NCI-H2081 (cell line): ENCODE results near the gene KDM1A.
A peak's percentile ranks its signal among the peaks of the same experiment; 100 is the strongest.

Experiments
- DNase-seq, 2 experiments: peaks; one replicate each; lab custom pipeline; 2025; lab: John Stamatoyannopoulos, UW

The KDM1A gene

GRCh38 chr1:23069675-23070074, 50.4 kb downstream of the KDM1A start:
- no peak for DNase-seq

GRCh38 chr1:23074012-23074411, 54.7 kb downstream of the KDM1A start:
- DNase-seq = no peak

DNA sequence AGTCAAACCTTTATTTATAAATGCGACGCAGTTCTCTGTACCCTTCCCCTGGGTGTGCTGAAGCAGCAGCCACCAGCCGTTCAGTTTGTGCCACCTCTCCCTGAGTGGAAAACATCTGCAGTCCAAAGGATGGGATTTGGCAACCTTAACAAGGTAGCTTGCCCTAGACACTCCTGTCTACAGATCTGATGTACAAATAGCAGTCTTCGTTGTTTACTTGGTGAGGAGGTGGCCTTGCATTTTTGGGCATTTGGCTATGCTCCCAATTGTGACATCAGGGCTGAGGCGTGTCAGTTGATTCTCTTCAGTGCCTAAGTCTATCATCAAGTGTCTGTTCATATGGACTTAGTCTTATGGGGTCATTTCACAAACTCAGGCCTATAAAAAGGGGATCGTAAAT, 59.8 kb downstream of the KDM1A start:
- DNase-seq = no peak

DNA sequence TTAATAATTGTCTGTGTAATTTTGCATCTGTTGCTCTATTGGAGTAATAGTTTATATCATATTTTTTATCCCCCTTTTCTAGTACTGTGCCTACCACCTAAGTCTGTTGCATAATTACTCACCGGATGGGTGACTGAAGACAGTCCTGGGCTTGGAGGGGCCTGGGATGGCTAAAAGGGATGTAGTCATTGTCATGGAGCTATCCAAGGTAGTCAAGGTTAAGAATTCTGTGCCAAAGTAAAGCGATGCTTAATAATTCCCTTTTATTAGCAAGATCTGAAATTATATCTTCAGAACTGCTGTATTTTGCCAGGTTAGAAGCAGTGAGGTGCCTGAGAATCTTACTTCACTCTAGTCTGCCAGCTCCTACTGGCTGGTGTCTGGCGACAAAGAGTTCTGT, 61.6 kb downstream of the KDM1A start:
- DNase-seq = no peak

- no peak for DNase-seq
These were observed 62.1 kb downstream of the KDM1A start for GRCh38 chr1:23081376-23081775.

GRCh38 chr1:23083714-23084480, 64.6 kb downstream of the KDM1A start:
- no peak for DNase-seq

GRCh38 chr1:23084880-23085279, 65.6 kb downstream of the KDM1A start:
- DNase-seq = no peak

GRCh38 chr1:23085696-23086095, 66.4 kb downstream of the KDM1A start:
- no peak for DNase-seq

DNA sequence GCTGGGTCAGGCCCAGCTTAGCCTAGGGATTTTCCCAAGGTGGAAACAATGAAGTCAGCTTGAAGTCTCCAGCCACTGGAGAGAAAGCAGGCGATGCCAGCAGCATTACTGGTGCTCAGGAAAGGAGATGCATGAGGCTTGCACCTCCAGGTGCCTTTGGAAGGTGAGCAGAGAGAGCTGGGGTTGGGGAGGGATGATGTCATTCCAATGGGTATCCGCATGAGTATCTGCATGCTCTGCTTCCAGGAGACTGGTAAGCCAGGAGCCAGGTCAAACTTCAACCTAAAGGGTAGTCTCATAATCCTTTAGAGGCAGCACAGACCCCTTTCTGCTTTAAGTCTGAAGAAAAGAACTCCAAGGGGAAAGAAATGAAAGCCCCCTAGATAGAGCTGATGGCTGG, 68.8 kb downstream of the KDM1A start:
- DNase-seq = no peak

GRCh38 chr1:23090056-23090455, 70.8 kb downstream of the KDM1A start:
- no peak for DNase-seq

DNA sequence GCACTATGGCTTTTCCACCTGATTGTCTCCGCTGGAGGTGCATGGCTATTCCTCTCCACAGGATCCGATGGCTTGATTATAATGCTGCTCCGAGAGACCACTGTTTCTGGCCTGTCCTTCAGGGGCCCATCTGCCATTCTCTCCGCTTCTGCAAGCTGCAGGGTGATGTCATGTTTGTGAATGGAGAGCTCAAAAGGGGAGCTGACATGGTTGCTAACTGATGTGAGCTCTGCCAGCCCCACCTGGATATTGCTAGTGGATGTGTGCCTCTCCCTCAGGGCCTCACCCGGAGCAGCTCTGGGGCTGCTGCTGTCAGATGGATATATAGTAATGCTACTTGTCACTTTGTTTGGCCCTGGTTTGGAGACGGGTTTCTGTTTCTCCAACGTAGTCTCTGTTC, 72.3 kb downstream of the KDM1A start:
- DNase-seq = no peak

- no peak for DNase-seq
These were observed 73.2 kb downstream of the KDM1A start for GRCh38 chr1:23092447-23092846.

- no peak for DNase-seq
These were observed 78.0 kb downstream of the KDM1A start for GRCh38 chr1:23097316-23097715.

DNA sequence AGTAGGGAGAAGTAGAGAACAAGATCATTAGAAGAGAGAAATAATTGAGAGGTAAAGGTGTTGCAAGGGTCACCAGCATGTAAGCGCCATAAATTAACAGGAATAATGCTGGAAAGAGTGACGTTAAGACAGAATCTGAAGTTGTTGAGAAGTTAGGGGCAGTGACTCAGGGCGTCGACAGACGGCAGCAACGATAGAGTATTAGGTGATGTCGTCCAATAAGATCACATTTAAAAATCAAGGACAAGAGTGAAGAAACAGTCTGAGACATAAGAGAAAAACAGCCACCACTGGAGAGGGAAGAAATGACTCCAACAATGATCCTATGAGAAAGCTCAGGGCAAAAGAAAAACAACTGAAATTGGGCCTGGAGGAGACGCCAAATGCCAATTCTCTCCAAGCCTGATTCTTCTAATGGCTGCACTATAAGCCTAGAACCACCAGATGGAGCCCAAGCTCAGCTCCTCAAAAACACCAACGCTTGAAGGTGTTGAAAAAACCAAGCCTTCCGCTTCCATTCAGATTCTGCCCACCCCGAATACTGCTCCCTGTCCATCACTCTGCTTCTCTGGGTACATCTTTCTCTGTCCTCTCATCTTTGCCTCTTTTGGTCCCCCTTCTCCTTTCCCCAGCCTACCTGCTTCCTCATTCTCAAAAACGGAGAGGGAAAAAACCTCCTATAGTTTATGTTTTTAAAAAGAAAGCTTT, 79.3 kb downstream of the KDM1A start:
- DNase-seq = peak; percentile 66 to 75

DNA sequence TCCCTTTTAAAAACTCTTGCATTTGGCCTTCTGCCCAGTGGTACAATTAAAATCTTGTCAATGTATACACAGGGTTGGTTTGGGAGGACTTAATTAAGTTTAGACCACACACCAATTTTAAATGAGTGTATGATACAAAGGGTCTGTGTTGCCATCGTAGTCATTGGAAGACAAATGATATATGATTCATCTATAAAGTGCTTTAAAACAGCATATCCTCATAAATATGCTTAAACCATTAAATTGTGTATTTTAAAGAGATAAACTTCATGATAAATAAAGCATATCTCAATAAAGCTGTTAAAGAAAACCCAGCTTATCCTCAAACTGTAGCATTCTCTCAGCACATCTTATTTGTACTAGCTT, 79.9 kb downstream of the KDM1A start:
- peak in 1 of 2 experiments; percentile 40 for DNase-seq

GRCh38 chr1:23100074-23100748, 80.9 kb downstream of the KDM1A start:
- DNase-seq = no peak

DNA sequence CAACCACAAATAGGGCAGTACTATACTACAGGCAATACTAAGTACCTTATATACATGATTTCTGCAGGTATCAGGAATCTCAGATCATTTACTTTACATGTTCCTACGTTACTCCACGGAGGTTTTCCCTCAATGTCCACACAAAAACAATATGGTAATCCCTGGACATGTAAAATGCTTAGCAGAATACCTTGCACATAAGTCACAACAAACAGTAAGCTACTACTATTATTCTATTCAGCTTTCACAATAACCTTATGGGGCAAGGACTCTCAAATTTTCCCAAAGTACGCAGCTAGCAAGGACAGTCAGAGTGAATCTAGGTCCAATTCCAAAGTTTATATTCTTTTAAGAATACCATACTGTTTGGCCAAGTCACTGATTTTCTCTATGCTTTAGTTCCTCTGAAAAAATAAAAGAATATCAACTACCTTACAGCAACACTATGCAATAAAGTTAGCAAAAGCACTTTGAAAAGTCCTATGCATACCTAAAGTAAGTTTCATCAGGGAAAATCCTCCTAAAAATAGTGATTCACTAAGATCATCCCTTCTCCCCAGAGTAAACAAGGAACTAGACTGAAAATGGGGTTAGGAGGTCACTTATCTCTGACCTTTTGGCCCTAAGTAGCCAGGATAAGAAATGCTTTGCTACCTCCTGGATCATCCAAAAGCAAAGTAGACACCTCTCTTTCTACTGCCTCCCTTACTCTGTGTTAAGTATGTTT, 82.0 kb downstream of the KDM1A start:
- no peak for DNase-seq

GRCh38 chr1:23101887-23102286, 82.6 kb downstream of the KDM1A start:
- DNase-seq = no peak

- no peak for DNase-seq
These were observed 83.0 kb downstream of the KDM1A start for GRCh38 chr1:23102289-23102688.

DNA sequence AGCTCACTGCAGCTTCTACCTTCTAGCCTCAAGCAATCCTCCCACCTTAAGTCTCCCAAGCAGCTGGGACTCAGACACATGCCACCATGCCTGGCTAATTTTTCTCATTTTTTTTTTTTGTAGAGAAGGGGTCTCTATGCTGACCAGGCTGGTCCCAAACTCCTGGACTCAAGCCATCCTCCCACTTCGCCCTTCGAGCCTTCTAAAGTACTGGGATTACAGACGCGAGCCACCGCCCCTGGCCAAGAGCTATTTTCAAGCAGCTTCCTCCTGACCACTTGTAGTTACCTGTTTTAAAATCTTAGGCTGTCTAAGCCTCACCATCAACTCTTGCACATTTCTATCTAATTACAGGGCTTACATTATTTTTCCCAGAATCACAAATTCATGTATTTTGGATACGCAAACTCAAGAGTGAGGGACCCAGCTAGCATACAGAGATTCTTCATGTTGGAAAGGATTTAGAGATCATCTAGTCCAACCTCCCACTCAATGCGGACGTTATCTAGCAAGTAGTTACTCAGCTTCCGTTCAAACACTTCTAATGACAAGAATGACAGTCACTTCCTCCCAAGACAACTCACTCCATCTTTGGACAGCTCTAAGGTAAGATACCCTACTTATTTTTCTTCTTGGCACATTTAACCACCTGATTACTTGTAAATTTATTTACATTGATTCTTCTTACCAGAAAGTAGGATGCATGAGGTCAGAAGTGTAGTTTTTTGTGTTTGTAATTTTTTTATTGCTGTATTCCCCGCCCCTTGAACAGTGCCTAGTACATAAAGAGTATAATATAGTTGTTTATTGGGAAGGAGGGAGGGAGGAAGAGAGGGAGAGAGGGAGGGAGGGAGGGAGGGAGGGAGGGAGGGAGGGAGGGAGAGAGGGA, 84.0 kb downstream of the KDM1A start:
- DNase-seq = no peak

DNA sequence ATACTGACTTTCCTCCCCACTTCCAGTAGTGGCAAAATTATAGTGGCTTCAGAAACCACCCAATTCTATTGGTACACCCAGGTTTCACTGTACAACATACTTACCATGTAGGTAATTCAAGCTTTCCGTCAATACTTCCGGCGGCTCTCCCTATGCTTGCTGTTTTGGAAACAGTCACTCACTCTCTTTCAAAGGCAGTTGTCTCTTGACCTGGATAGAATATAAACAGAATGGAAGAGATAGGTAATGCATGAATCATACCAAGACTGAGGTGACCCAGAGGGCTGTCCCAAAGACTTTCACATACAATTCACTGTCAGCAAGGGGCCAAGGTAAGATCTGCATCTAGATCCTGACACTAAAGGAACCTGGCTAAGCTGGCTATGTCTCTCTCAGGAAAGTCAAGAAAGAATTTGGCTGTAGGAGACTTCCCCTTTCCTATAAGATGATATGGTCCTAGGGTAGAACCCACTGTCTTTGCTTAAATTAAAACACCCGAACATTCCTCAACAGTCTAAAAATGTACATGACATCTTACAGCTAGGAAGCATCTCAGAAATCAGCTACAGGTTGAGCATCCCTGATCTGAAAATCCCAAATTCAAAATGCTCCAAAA, 89.8 kb downstream of the KDM1A start:
- no peak for DNase-seq
